GM12873 (cell line): ENCODE results near the gene PXDN.

Source experiments
- CTCF ChIP-seq: IDR thresholded peaks from 2 replicates; pipeline ENCODE4 v1.5.1; 2012; ENCODE audit warnings: low read depth, mild to moderate bottlenecking, moderate library complexity, low read length, control low read depth; ENCODE audit not compliant: insufficient read depth; ENCODE audit errors: missing control alignments

PXDN gene

GRCh38 chr2:1781291-1782080 is 37.2 kb upstream of the PXDN start:
- no peak for TF ChIP-seq CTCF

- TF ChIP-seq CTCF: no peak
Measured at GRCh38 chr2:1780693-1781092, 36.4 kb upstream of the PXDN start.

GRCh38 chr2:1778566-1778965 is 34.3 kb upstream of the PXDN start:
- no peak for TF ChIP-seq CTCF

GRCh38 chr2:1777781-1778180 is 33.5 kb upstream of the PXDN start:
- no peak for TF ChIP-seq CTCF

GRCh38 chr2:1777156-1777555 is 32.8 kb upstream of the PXDN start:
- TF ChIP-seq CTCF: no peak

GRCh38 chr2:1775511-1776035 is 31.3 kb upstream of the PXDN start:
- no peak for TF ChIP-seq CTCF

GRCh38 chr2:1774929-1775328 is 30.6 kb upstream of the PXDN start:
- TF ChIP-seq CTCF: no peak
